ENCODE data around the gene SPRR2E.

- TF ChIP-seq GATA2 (IDR thresholded peaks at IDR 0.05; ENCODE audit: low read depth, low read length) (no peak), GATA3 (IDR thresholded peaks at IDR 0.05; ENCODE audit: low read depth, low read length) (no peak)
Measured at GRCh38 chr1:153081736-153082135, 12.6 kb downstream of the SPRR2E start.

Measured in SH-SY5Y (cell line).